Measurements from ENCODE around the gene CSHL1. TPM values are rescaled to one million over a fixed set of nuclear protein-coding genes. Genes with fewer than 3 reads are reported as not detected.
A peak's percentile ranks its signal among the peaks of the same experiment; 100 is the strongest.

CSHL1 gene
- total and polyA plus RNA-seq, 2 donors from 2014 or later, result not detected

- TF ChIP-seq, protein P1, sequence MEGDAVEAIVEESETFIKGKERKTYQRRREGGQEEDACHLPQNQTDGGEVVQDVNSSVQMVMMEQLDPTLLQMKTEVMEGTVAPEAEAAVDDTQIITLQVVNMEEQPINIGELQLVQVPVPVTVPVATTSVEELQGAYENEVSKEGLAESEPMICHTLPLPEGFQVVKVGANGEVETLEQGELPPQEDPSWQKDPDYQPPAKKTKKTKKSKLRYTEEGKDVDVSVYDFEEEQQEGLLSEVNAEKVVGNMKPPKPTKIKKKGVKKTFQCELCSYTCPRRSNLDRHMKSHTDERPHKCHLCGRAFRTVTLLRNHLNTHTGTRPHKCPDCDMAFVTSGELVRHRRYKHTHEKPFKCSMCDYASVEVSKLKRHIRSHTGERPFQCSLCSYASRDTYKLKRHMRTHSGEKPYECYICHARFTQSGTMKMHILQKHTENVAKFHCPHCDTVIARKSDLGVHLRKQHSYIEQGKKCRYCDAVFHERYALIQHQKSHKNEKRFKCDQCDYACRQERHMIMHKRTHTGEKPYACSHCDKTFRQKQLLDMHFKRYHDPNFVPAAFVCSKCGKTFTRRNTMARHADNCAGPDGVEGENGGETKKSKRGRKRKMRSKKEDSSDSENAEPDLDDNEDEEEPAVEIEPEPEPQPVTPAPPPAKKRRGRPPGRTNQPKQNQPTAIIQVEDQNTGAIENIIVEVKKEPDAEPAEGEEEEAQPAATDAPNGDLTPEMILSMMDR (IDR thresholded peaks at IDR 0.05; ENCODE audit: borderline replicate concordance, extremely low read depth, insufficient read depth), result no peak
- DNase-seq (peak in 4 of 5 donors; percentile 81 to 90 (median 84)), FAIRE-seq (no peak)
- Histone ChIP-seq H3K4me1 (ENCODE audit: control insufficient read depth in 2 of 3, insufficient read depth in 2 of 3, low read depth in 1 of 3, low read length in 3 of 3) (peaks cover 0 to 7% (median 0%) of the 10 kb centered on the region in 3 donors), H3K4me3 (ENCODE audit: low read length in 3 of 3) (no peak overlapping the region), H3K27ac (ENCODE audit: low read depth in 2 of 2, low read length in 2 of 2) (no peak overlapping the region), H3K9ac (ENCODE audit: low read length in 3 of 3) (no peak overlapping the region), H3K9me3 (ENCODE audit: control insufficient read depth in 2 of 3, insufficient read depth in 1 of 3, low read length in 3 of 3) (no peaks in the 10 kb centered on the region), H3K27me3 (ENCODE audit: control insufficient read depth, insufficient read depth, low read length) (no peaks in the 10 kb centered on the region), H3K36me3 (ENCODE audit: control insufficient read depth in 2 of 3, insufficient read depth in 3 of 3, low read length in 3 of 3) (no peaks in the 10 kb centered on the region)
- intact Hi-C loops (cut with DNase I), result no loop called here
Measured at GRCh38 chr17:63945784-63946439, 34.9 kb upstream of the CSHL1 start.

GRCh38 chr17:63944736-63945499 lies 33.9 kb upstream of the CSHL1 start:
- no peak overlapping the region for H3K9ac ChIP-seq (ENCODE audit: low read length in 3 of 3)
- intact Hi-C loops (cut with DNase I), result no loop called here
- no peak overlapping the region for H3K27ac ChIP-seq (ENCODE audit: low read depth in 2 of 2, low read length in 2 of 2)
- no peaks in the 10 kb centered on the region for H3K27me3 ChIP-seq (ENCODE audit: control insufficient read depth, insufficient read depth, low read length)
- TF ChIP-seq, protein P1 (IDR thresholded peaks at IDR 0.05; ENCODE audit: borderline replicate concordance, extremely low read depth, insufficient read depth), result no peak
- no peak for FAIRE-seq
- no peaks in the 10 kb centered on the region for H3K36me3 ChIP-seq (ENCODE audit: control insufficient read depth in 2 of 3, insufficient read depth in 3 of 3, low read length in 3 of 3)
- no peak overlapping the region for H3K4me3 ChIP-seq (ENCODE audit: low read length in 3 of 3)
- H3K9me3 ChIP-seq (ENCODE audit: control insufficient read depth in 2 of 3, insufficient read depth in 1 of 3, low read length in 3 of 3), result no peaks in the 10 kb centered on the region
- peak in 1 of 5 donors; percentile 68 for DNase-seq
- H3K4me1 ChIP-seq (ENCODE audit: control insufficient read depth in 2 of 3, insufficient read depth in 2 of 3, low read depth in 1 of 3, low read length in 3 of 3), result peaks cover 0 to 7% (median 0%) of the 10 kb centered on the region in 3 donors

- Histone ChIP-seq H3K9ac (ENCODE audit: low read length in 3 of 3) (no peak overlapping the region), H3K4me1 (ENCODE audit: control insufficient read depth in 2 of 3, insufficient read depth in 2 of 3, low read depth in 1 of 3, low read length in 3 of 3) (peaks cover 0 to 7% (median 0%) of the 10 kb centered on the region in 3 donors), H3K27ac (ENCODE audit: low read depth in 2 of 2, low read length in 2 of 2) (no peak overlapping the region), H3K4me3 (ENCODE audit: low read length in 3 of 3) (no peak overlapping the region), H3K27me3 (ENCODE audit: control insufficient read depth, insufficient read depth, low read length) (no peaks in the 10 kb centered on the region), H3K36me3 (ENCODE audit: control insufficient read depth in 2 of 3, insufficient read depth in 3 of 3, low read length in 3 of 3) (no peaks in the 10 kb centered on the region), H3K9me3 (ENCODE audit: control insufficient read depth in 2 of 3, insufficient read depth in 1 of 3, low read length in 3 of 3) (no peaks in the 10 kb centered on the region)
- FAIRE-seq (no peak), DNase-seq (peak in 1 of 5 donors; percentile 44)
- TF ChIP-seq, protein P1 (IDR thresholded peaks at IDR 0.05; ENCODE audit: borderline replicate concordance, extremely low read depth, insufficient read depth), result no peak
- intact Hi-C loops (cut with DNase I), result no loop called here
Measured at GRCh38 chr17:63943745-63944144, 32.7 kb upstream of the CSHL1 start.

Measured in kidney (tissue), 14 donors.